Measurements from ENCODE around the gene ZFPL1.

The ZFPL1 gene

DNA sequence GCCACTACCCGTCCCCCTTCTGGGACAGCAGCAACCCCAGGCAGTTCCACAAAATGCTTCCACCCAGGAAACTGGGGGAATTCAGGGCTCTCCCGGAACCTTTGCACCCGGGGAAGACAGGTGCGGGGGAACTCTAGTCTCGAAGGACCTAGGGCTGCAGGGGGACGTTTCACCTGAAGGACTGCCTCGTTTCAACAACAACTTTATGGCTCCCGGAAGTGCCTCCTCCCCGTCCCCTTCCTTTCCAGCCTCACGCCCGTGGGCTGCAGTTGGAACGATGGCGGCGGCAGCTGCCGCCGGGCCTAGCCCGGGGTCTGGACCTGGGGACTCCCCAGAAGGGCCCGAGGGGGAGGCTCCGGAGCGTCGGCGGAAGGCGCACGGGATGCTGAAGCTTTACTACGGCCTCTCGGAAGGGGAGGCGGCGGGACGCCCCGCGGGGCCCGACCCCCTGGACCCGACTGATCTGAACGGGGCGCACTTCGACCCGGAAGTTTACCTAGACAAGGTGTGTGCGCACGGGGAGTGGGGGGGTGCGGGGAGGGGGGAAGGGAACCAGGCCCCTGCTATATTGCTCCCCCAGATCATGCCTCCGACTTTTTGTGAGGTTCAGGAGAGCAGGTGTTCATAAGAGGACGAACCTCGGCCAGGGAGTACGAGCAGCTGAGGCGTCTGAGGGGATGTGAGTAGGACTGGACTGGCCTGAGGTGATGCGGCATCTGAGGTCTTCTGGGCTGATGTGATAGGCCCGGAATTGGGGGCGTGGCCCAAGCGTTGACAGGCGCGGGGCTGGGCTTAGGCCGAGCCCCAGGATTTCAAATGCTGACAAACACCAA lies 12.2 kb downstream of the ZFPL1 start, which contains the start of gene VPS51:
VPS51 (plus strand) TSS at position 241 of the 833 bp plus-strand sequence; CDS start at position 278, 37 bp downstream.
- peak; percentile 93 for DNase-seq (ENCODE audit: low read depth)

DNA sequence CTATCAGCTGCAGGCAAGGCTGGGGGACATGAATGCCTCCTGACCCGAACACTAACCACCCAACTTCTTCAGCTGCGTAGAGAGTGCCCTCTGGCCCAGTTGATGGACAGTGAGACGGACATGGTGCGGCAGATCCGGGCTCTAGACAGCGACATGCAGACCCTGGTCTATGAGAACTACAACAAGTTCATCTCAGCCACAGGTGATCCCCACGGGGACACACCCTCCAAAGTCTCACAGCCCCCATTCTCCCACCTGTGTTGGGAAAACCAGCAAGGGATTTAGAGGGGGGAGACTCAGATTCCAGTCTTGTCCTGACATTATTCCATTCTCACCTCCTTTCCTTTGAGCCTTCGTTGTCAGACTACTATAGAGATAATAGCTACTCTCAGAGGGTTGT lies 12.9 kb downstream of the ZFPL1 start:
- no peak for DNase-seq (ENCODE audit: low read depth)

DNA sequence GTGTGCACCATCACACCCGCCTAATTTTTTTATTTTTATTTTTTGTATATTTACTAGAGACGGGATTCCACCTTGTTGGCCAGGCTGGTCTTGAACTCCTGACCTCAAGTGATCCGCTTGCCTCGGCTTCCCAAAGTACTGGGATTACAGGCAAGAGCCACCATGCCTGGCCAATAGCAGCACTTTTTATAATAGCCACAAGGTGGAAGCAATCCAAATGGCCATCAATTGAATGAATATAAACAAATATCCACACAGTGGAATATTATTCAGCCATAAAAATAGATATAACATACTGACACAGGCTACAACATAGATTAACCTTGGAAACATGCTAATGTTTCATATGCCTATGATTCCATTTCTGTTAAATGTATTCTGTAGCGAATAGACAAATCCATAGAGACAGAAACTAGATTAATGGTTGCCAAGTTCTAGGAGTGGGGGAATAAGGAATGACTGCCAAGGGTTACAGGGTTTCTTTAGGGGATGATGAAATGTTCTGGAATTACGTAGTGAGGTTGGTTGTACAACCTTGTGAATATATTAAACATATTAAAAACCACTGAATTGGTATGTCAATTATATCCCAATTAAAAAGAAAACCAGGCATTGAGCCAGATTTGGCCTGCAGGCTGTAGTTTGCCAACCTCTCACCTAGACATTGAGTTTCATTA lies 16.8 kb downstream of the ZFPL1 start:
- DNase-seq (ENCODE audit: low read depth), result no peak

DNA sequence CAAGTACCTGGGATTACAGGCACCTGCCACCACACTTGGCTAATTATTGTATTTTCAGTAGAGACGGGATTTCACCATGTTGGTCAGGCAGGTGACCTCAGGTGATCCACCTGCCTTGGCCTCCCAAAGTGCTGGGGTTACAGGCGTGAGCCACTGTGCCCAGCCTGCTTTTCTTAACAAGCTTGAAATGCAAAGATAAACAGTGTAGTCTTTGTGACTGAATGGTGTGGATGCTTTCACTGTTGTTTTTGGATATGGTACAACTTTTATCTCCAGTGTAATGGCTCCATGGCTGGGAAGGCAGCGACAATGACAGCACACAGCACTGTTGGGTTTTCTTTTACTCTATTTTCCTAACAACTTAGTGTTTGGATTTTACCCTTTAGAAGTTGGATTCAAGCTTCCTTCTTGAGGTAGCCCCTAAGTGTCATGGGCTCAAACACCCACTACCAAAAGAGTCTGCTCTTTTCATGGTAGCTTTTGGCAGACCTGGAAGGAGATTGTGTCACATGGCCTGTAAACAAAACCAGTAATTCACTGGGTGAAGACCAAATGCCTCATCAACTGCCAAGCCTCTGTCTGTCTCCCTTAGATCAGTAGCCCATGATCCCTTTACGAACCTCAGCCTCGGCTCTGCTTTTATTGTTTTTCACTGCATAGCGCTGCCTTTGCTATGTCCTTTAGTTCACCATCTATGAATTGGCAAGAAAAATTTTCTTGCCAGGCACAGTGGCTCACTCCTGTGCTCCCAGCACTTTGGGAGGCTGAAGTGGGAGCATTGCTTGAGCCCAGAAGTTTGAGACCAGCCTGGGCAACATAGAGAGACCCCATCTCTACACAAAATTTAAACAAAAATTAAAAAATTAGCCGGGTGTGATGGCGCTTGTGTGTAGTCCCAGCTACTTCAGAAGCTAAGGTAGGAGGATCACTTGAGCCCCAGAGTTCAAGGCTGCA lies 18.4 kb downstream of the ZFPL1 start:
- DNase-seq (ENCODE audit: low read depth), result peak; percentile 38

DNA sequence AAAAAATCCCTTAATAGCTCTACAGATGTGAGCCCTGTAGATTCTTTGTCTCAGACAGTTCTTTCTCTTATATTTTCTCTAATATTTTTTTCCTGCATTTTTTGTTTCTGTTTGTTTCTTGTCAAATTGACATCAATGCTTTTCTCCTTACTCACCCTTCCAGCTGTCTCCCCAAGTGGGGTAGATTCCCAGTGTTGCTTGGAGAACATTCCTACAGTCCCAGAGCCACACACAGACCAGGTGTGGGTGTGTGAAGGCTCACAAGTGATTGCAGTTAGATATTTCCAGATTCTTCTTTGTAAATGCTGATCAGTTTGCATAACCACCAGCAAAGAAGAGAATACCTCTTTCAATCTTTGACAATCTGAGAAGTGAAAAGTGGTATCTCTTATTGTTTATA lies 19.5 kb downstream of the ZFPL1 start:
- DNase-seq (ENCODE audit: low read depth), result peak; percentile 29

DNA sequence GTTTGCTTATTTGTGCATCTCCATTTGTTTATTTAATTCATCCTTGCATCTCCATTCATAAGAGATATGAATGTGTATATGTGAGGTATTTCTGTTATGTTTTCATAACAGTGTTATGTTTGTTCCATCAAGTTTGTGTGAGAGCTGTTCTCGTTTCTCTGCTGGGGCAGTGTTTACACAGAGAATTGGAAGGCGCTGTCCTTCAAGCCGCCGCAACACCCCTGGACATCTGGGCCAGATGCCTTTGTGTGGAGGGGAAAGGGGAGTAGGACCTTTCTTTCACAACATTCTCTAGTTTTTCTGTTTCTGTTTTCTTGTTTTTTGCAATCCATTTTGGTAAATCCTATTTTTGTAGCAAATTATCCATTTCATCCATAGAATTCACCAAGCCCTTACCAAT lies 20.6 kb downstream of the ZFPL1 start:
- peak; percentile 56 for DNase-seq (ENCODE audit: low read depth)

DNA sequence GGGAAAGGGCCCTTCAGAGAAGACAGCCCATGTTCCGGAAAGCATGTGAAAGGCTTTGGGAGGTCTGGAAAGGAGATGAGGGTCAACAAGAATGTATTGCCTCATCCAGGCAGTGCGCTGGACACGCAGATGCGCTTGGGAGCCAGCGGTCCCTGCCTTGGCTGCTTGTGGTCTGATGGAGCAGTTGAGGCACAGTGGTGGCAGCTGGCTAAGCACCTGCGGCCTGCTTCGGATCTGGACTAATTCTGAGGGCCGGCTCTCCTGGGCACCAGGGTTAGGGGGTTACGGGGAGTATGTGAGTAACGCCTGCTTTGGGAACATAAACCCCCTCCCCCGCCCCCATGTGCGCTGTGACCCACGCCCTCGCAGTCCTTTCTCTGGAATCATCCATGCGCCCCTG lies 23.1 kb downstream of the ZFPL1 start:
- no peak for DNase-seq (ENCODE audit: low read depth)

DNA sequence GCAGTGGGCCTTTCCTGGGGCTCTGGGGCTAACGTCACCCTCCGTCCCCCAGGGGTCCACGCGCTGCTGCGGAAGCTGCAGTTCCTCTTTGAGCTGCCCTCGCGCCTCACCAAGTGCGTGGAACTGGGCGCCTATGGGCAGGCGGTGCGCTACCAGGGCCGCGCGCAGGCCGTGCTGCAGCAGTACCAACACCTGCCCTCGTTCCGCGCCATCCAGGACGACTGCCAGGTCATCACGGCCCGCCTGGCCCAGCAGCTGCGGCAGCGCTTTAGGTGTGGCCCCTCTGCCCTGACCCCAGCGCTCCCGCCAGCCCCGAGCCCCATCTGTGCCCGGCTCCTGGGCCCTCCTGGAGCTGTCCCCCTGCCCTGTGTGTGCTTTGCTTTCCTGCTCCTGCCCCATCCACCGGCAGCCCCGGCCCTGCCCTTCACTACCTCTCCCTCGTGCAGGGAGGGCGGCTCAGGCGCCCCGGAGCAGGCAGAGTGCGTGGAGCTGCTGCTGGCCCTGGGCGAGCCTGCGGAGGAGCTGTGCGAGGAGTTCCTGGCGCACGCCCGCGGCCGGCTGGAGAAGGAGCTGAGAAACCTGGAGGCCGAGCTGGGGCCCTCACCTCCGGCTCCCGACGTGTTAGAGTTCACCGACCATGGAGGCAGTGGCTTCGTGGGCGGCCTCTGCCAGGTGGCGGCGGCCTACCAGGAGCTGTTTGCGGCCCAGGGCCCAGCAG lies 23.9 kb downstream of the ZFPL1 start:
- DNase-seq (ENCODE audit: low read depth), result no peak

DNA sequence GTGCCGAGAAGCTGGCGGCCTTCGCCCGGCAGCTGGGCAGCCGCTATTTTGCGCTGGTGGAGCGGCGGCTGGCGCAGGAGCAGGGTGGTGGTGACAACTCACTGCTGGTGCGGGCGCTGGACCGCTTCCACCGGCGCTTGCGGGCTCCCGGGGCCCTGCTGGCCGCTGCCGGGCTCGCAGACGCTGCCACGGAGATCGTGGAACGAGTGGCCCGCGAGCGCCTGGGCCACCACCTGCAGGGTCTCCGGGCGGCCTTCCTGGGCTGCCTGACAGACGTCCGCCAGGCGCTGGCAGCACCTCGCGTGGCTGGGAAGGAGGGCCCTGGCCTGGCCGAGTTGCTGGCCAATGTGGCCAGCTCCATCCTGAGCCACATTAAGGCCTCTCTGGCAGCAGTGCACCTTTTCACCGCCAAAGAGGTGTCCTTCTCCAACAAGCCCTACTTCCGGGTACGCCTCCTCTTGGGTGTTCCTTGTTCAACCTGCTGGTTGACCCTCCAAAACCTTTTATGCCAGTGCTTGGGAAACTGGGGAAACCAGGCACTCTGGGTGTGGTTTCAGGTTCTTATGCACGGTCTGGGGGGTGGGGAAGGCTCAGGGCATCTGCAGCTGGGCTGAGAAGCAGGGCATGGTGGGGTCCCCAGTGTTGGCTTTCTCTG lies 24.6 kb downstream of the ZFPL1 start:
- DNase-seq (ENCODE audit: low read depth), result no peak

DNA sequence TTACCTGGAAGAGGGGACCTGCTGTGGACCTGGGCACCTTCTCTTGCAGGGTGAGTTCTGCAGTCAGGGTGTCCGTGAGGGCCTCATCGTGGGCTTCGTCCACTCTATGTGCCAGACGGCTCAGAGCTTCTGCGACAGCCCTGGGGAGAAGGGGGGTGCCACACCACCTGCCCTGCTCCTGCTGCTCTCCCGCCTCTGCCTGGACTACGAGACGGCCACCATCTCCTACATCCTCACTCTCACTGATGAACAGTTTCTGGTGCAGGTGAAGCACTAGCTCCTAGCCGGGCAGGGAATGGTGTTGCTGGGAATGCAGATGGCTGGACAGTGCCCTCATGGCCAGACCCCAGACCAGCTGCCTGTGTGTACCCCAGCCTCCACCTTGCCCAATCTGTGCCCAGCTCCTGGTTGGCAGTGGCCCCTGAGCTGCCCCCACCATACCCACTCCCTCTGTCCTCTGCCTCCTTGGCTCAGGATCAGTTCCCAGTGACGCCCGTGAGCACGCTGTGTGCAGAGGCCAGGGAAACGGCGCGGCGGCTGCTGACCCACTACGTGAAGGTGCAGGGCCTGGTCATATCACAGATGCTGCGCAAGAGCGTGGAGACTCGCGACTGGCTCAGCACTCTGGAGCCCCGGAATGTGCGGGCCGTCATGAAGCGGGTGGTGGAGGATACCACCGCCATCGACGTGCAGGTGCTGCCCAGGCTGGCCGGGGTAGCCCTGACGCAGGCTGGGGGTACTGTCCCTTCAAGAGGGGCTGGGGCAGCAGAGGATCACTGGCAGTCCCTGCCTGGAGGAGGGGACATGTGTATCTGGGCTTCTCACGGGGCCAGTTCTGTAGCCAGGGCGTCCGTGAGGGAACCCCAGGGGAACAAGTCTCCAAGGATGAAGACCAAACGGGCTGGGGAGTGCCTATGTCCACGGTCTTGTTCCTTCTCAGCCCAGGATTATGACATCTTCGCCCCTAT lies 25.5 kb downstream of the ZFPL1 start:
- no peak for DNase-seq (ENCODE audit: low read depth)

DNA sequence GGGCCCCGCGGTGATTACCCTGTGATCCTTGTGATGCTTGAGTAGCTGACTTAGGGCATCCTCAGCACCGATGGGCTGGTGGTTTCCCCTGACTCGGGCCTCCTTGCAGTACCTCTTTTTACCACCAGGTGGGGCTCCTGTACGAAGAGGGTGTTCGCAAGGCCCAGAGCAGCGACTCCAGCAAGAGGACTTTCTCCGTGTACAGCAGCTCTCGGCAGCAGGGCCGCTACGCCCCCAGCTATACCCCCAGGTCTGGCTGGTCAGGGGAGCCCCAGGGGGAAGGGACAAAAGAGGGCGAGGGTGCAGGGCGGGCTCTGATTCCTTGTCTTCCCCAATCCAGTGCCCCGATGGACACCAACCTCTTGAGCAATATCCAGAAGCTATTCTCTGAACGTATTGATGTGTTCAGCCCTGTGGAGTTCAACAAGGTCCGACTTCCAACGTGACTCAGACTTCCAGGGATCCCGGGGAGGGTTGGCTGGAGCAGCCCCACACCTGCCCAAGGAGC lies 26.4 kb downstream of the ZFPL1 start:
- peak; percentile 81 for DNase-seq (ENCODE audit: low read depth)

DNA sequence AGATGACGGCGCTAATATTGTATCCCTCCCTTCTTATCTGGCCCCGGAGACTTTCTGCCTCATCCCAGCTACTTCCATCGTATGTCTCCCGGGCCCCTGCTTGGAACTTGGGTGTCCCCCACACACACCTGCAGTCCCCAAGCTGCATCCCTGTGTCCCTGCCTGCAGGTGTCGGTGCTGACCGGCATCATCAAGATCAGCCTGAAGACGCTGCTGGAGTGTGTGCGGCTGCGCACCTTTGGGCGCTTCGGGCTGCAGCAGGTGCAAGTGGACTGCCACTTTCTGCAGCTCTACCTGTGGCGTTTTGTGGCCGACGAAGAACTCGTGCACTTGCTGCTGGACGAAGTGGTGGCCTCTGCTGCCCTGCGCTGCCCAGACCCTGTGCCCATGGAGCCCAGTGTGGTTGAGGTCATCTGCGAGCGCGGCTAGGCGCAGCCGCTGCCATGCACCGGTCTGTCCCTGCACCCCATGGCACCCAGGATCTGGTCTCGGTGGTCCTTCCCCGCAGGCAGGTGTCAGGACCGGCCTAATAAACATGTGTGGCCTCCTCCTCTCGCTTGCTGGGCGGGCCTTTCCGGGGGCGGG lies 27.2 kb downstream of the ZFPL1 start:
- no peak for DNase-seq (ENCODE audit: low read depth)

DNA sequence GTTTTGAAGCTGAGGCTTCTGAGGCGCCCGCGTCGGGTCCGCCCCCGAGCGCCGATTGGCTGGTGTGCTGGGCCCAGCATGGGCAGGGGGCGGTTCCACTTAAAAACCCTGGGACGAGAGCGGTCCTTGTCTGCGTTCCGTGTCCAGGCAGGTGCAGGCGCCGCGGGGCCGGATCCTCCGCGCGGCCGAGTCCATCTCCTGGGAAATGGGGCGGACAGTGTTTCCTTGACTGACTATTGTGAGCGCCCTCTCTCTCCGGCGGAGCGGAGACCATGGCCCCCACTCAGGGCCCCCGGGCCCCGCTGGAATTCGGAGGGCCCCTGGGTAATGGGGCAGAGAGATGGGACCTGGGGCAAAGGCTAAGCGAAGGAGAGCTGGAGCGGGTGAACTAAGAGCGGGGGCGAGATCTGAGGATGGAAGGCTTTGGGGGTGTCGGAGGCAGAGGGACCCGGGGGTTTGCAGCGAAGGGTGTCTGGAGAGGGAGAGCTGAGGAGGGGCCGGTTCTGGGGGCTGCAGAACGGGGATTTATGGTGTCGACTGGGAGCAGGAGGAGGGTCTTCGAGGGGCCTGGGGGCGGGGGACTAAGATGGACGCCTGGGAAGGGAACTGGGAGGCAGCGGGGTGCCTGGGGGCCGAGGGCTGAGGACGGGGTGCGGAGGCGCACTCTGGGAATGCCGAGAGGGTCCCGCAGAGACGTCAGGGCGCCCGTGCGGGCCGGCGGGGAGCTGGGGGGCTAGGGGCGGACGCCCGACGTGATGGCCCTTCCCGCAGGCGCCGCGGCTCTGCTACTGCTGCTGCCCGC lies 27.9 kb downstream of the ZFPL1 start, which contains the start of gene TM7SF2:
TM7SF2 (plus strand) TSS at position 129 of the 802 bp plus-strand sequence; CDS start at position 273, 144 bp downstream.
- peak; percentile 92 for DNase-seq (ENCODE audit: low read depth)

DNA sequence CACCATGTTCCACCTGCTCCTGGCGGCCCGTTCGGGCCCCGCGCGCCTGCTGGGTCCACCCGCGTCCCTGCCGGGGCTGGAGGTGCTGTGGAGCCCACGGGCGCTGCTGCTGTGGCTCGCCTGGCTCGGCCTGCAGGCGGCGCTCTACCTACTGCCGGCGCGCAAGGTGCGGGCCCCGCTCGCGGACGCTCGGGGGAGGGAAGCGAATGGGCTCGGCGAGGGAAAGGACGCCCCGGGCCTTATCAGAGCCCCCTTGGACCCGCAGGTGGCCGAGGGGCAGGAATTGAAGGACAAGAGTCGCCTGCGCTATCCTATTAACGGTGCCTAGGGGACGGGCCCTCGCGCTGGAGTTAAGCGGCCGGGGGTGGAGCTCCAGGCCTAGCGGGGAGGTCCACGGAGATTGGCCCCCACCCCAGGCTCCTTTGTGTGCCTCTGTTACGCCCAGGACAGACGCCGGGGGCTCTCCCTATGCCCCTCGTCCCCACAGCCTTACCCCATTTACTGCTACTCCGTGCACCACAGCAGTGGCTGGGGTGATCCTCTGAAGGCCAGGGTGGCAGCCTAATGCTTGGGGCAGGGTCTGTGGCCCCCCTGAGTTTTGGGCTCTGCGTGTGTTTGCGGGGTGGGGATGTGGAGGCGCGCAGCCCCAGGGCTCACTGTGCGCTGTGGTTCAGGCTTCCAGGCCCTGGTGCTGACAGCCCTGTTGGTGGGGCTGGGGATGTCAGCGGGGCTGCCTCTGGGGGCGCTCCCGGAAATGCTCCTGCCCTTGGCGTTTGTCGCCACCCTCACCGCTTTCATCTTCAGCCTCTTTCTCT lies 28.7 kb downstream of the ZFPL1 start:
- DNase-seq (ENCODE audit: low read depth), result peak; percentile 38

DNA sequence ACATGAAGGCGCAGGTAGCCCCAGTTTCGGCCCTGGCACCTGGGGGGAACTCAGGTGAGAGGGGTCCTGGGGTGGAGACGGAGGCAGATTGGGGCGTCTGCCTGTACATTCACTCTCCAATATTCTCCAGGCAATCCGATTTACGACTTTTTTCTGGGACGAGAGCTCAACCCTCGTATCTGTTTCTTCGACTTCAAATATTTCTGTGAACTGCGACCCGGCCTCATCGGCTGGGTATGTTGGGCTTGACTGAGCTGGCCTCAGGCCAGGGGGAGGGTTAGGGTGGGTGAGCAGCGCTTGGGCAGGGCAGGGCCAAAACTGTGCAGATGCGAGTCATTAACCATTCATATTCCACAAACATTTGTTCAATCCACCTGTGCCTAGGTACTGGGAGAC lies 29.3 kb downstream of the ZFPL1 start:
- no peak for DNase-seq (ENCODE audit: low read depth)

DNA sequence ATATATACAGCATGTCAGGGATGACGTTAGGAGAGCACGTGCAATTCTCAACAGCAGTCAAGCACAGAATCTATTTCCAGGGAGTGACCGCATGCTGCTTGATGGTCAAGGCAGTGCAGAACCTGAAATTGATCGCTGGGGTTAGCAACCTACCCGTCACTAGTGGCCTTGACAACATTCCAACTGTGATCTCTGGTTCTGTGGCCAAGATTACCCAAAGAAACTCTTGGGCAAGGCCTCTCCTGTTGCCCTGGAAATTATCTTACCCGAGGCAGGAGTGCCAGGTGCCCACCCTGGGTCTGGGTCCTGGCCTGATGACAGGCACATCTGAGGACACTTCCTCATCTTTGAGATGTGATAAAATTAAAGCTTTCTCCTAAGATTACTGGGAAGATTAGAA lies 29.8 kb downstream of the ZFPL1 start:
- DNase-seq (ENCODE audit: low read depth), result no peak

DNA sequence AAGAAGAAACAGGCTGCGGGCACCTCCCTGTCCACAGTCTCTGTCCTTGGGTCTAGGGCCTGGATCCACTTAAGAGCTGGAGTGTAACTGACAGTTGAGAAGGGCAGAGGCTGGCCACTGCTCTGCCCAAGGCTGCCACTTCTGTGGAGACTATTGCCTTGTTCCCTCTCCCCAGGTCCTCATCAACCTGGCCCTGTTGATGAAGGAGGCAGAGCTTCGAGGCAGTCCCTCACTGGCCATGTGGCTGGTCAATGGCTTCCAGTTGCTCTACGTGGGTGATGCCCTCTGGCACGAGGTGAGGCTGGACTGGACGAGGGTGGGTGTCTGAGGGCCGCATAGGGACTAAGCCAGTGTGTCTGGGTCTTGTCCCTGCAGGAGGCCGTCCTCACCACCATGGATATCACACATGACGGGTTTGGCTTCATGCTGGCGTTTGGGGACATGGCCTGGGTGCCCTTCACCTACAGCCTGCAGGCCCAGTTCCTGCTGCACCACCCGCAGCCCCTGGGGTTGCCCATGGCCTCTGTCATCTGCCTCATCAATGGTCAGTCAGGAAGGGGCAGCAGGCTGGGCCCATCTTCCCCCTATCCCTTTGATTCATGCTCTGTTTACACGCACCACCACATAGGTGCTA lies 30.6 kb downstream of the ZFPL1 start:
- no peak for DNase-seq (ENCODE audit: low read depth)
